HepG2 (cell line): ENCODE data around the gene PIAS3. TPM values are rescaled to one million over a fixed set of nuclear protein-coding genes. Genes with fewer than 3 reads are reported as not detected.

Experiments used
- ATF6 ChIP-seq: sonication (generic); formaldehyde crosslinking; conservative IDR thresholded peaks from 2 replicates; pipeline ENCODE4 v1.4.0; 2020; ENCODE audit warnings: missing genetic modification reagents
- FOSL1 ChIP-seq: sonication (generic); formaldehyde crosslinking; IDR thresholded peaks from 2 replicates; pipeline ENCODE4 v1.9.0; 2021; ENCODE audit warnings: missing genetic modification reagents, borderline replicate concordance
- HMGXB4 ChIP-seq, 2 experiments: sonication (generic) in 1 of 2; formaldehyde crosslinking in 1 of 2; IDR thresholded peaks; 2 replicates each; pipeline versions ENCODE4 v1.4.0 to v1.6.1; 2018 to 2020; ENCODE audit warnings: missing genetic modification reagents in 2 of 2, borderline replicate concordance in 1 of 2, low read depth in 1 of 2, mild to moderate bottlenecking in 1 of 2, missing biosample characterization in 1 of 2
- HNRNPH1 ChIP-seq: fragments of 200-400 bp; formaldehyde crosslinking; optimal IDR thresholded peaks from 2 replicates; pipeline ENCODE3; 2017; ENCODE audit warnings: mild to moderate bottlenecking, low read depth, low read length
- LBX2 ChIP-seq: sonication (generic); formaldehyde crosslinking; IDR thresholded peaks from 2 replicates; pipeline ENCODE4 v1.5.0; 2020; ENCODE audit warnings: missing genetic modification reagents, mild to moderate bottlenecking, borderline replicate concordance
- MAF1 ChIP-seq: sonication (generic); formaldehyde crosslinking; IDR thresholded peaks from 2 replicates; pipeline ENCODE4 v1.5.0; 2020; ENCODE audit warnings: missing genetic modification reagents, borderline replicate concordance
- MYPOP ChIP-seq: sonication (generic); formaldehyde crosslinking; IDR thresholded peaks from 2 replicates; pipeline ENCODE4 v1.8.1; 2023; ENCODE audit warnings: mild to moderate bottlenecking, moderate library complexity, missing genetic modification reagents
- RORA ChIP-seq: sonication (generic); formaldehyde crosslinking; IDR thresholded peaks from 2 replicates; pipeline ENCODE4 v1.5.0; 2020; ENCODE audit warnings: mild to moderate bottlenecking, missing genetic modification reagents, moderate library complexity
- USF2 ChIP-seq, 2 experiments: sonication (generic) in 1 of 2; formaldehyde crosslinking in 1 of 2; IDR thresholded peaks; 2 replicates each; pipeline versions ENCODE4 v1.5.1 to v1.6.1; 2011 to 2020; ENCODE audit warnings: borderline replicate concordance in 1 of 2, low read depth in 1 of 2, low read length in 1 of 2, mild to moderate bottlenecking in 1 of 2, missing genetic modification reagents in 1 of 2, moderate library complexity in 1 of 2
- ZNF160 ChIP-seq: sonication (generic); formaldehyde crosslinking; IDR thresholded peaks from 2 replicates; pipeline ENCODE4 v1.8.0; 2022; ENCODE audit warnings: mild to moderate bottlenecking, inconsistent platforms, missing genetic modification reagents
- ZNF562 ChIP-seq: sonication (generic); formaldehyde crosslinking; IDR thresholded peaks from 2 replicates; pipeline ENCODE4 v1.8.0; 2022; ENCODE audit warnings: missing genetic modification reagents, borderline replicate concordance
- ZNF709 ChIP-seq: sonication (generic); formaldehyde crosslinking; IDR thresholded peaks from 2 replicates; pipeline ENCODE4 v1.5.0; 2020; ENCODE audit warnings: mild to moderate bottlenecking, missing genetic modification reagents
- ZNF883 ChIP-seq: sonication (generic); formaldehyde crosslinking; IDR thresholded peaks from 2 replicates; pipeline ENCODE4 v1.5.1; 2020; ENCODE audit warnings: mild to moderate bottlenecking, missing genetic modification reagents; ENCODE audit errors: not compliant biosample characterization
- polyA plus RNA-seq, 8 experiments: library from polyadenylated mRNA; depleted of rRNA in 3 of 8; stranded (reverse) in 7 of 8; unstranded in 1 of 8; fragments of >200 nt; fragmentation: Illumina TruSeq in 4 of 8; extraction: Trizol in 4 of 8; gene quantifications; 2 replicates each; pipeline versions ENCODE4 v1.2.1 to v1.2.3, GENCODE V29; 2011 to 2016; ENCODE audit warnings: low read depth in 4 of 8, missing spikeins in 1 of 8, mixed read lengths in 1 of 8; ENCODE audit not compliant: insufficient read depth in 1 of 8
- total RNA-seq, 5 experiments: library from RNA; depleted of rRNA; stranded (reverse); fragments of >200 nt; fragmentation: Illumina TruSeq; extraction: Trizol; gene quantifications; 2 replicates each; pipeline ENCODE4 v1.2.3, GENCODE V29; 2016; ENCODE audit warnings: low read depth in 1 of 5

Gene PIAS3
- total and polyA plus RNA-seq, 2 of the 13 experiments (the other 11 are each of a cell fraction or from before 2014, with no cell fraction given), result 3.7 to 8.0 TPM

- TF ChIP-seq HMGXB4 (CRISPR knock-in tag; IDR thresholded peaks at IDR 0.05; ENCODE audit: borderline replicate concordance in 1 of 2, low read depth in 1 of 2) (peak; percentile 60 to 91), LBX2 (CRISPR knock-in tag) (no peak), USF2 (IDR thresholded peaks at IDR 0.05; ENCODE audit: low read depth, low read length) (peak; percentile 5; the same call in 1 of the 2 replicates), USF2 (CRISPR knock-in tag; IDR thresholded peaks at IDR 0.05; ENCODE audit: borderline replicate concordance) (peak; percentile 74; the same call in 1 of the 2 replicates), RORA (CRISPR knock-in tag) (no peak), MAF1 (CRISPR knock-in tag) (0 out of 2 replicates have a peak, but pooled peaks have one; percentile 37), ZNF562 (no peak), ZNF709 (CRISPR knock-in tag) (peak; percentile 79; the same call in 1 of the 2 replicates), FOSL1 (no peak), ZNF160 (CRISPR knock-in tag) (peak; percentile 56; the same call in 1 of the 2 replicates), ATF6 (CRISPR knock-in tag) (no peak), ZNF883 (peak; percentile 87), MYPOP (CRISPR knock-in tag) (peak; percentile 53), HNRNPH1 (no peak)
Observed at GRCh38 chr1:145823565-145824498, 35.0 kb downstream of the PIAS3 start, which contains the start of the genes POLR3C and RNF115 (continued).
